ENCODE results near the gene CHIC2. TPM values are rescaled to one million over a fixed set of nuclear protein-coding genes. Genes with fewer than 3 reads are reported as not detected.

Gene CHIC2
- total RNA-seq, 1 experiment from 2014 or later: 11.0 TPM

- TF ChIP-seq PRDM15 (CRISPR knock-in tag; IDR thresholded peaks at IDR 0.05) (no peak), E2F1 (CRISPR knock-in tag; IDR thresholded peaks at IDR 0.05) (no peak), TEAD4 (CRISPR knock-in tag; IDR thresholded peaks at IDR 0.05) (no peak), USF2 (CRISPR knock-in tag; IDR thresholded peaks at IDR 0.05) (no peak), IRF1 (CRISPR knock-in tag; IDR thresholded peaks at IDR 0.05) (no peak), CTCF (IDR thresholded peaks at IDR 0.05) (no peak), SP1 (CRISPR knock-in tag; conservative IDR thresholded peaks at IDR 0.05) (no peak), ZNF512 (CRISPR knock-in tag; IDR thresholded peaks at IDR 0.05; ENCODE audit: borderline replicate concordance) (no peak)
Observed at GRCh38 chr4:54073271-54073880, 9.0 kb upstream of the CHIC2 start (continued).

GRCh38 chr4:54067166-54067565, 2.8 kb upstream of the CHIC2 start:
- Mint-ChIP-seq H3K4me3 (no peak overlapping the region), H3K4me1 (peaks cover 28% of the 10 kb centered on the region), H3K27ac (no peak overlapping the region), H3K9me3 (no peaks in the 10 kb centered on the region), H3K36me3 (no peaks in the 10 kb centered on the region), H3K27me3 (ENCODE audit: low read depth) (peaks cover 7% of the 10 kb centered on the region; the same call in 1 of the 2 replicates)
- ChIA-PET CTCF (no interaction called here), POLR2A (interaction anchor here (0.6 to 0.8 kb wide), 2 partner anchors 193 to 883 kb away, joined by 3 read pairs; no protein-coding TSS in a partner anchor)
- TF ChIP-seq ZNF121 (CRISPR knock-in tag; IDR thresholded peaks at IDR 0.05) (no peak), ATF2 (CRISPR knock-in tag; IDR thresholded peaks at IDR 0.05; ENCODE audit: borderline replicate concordance, low read depth) (no peak), CDX4 (CRISPR knock-in tag; IDR thresholded peaks at IDR 0.05; ENCODE audit: borderline replicate concordance) (no peak), KAT7 (CRISPR knock-in tag; IDR thresholded peaks at IDR 0.05; ENCODE audit: borderline replicate concordance) (no peak), NFYB (CRISPR knock-in tag; conservative IDR thresholded peaks at IDR 0.05; ENCODE audit: low read depth) (no peak)
- ATAC-seq (no peak), DNase-seq (ENCODE audit: low spot score) (no peak)

Data from WTC11 (cell line).